OCI-LY7 (cell line): ENCODE data around the gene MAP6. TPM values are rescaled to one million over a fixed set of nuclear protein-coding genes. Genes with fewer than 3 reads are reported as not detected.

ENCODE experiments used
- BruUV-seq: library from RNA; stranded (reverse); fragments of 400-500 nt; replicated peaks from 2 replicates; lab custom pipeline; 2021; lab: Mats Ljungman, UMichigan
- CTCF ChIA-PET: fragments of 300-600 bp; sonication (Branson Sonifier 250); formaldehyde crosslinking; loops from one replicate; lab custom pipeline; 2022; ENCODE audit warnings: antibody characterized with exemption; ENCODE audit not compliant: unreplicated experiment; lab: Charles Lee
- POLR2A ChIA-PET: fragments of 300-600 bp; sonication (Branson Sonifier 250); formaldehyde crosslinking; loops from one replicate; lab custom pipeline; 2022; ENCODE audit warnings: antibody characterized with exemption; lab: Charles Lee
- DNase-seq: peaks from one replicate; pipeline ENCODE4 v3.0.0-alpha.2; 2015; ENCODE audit warnings: low spot score
- H2AFZ ChIP-seq: fragments of 200-600 bp; sonication (generic), shearing (Covaris generic); 2 replicates; pipeline ENCODE4 v1.6.1; 2014; ENCODE audit warnings: mild to moderate bottlenecking, antibody characterized with exemption, low read length, moderate library complexity
- H3K27ac ChIP-seq: fragments of 200-600 bp; sonication (generic); 2 replicates; pipeline ENCODE4 v1.5.1; 2014; ENCODE audit warnings: mixed run types, low read depth, mild to moderate bottlenecking, moderate library complexity, low read length, inconsistent platforms; ENCODE audit not compliant: poor library complexity, severe bottlenecking
- H3K36me3 ChIP-seq: fragments of 200-600 bp; sonication (generic); 2 replicates; pipeline ENCODE4 v1.6.1; 2014; ENCODE audit warnings: mild to moderate bottlenecking, antibody characterized with exemption, low read length, moderate library complexity, mixed read lengths; ENCODE audit not compliant: insufficient read depth
- H3K4me1 ChIP-seq: fragments of 200-600 bp; sonication (generic); 2 replicates; pipeline ENCODE4 v1.5.1; 2014; ENCODE audit warnings: mild to moderate bottlenecking, low read length; ENCODE audit not compliant: insufficient read depth, poor library complexity, severe bottlenecking
- H3K4me2 ChIP-seq: fragments of 200-600 bp; sonication (generic); 2 replicates; pipeline ENCODE4 v1.6.1; 2014; ENCODE audit warnings: mild to moderate bottlenecking, low read length
- H3K4me3 ChIP-seq: fragments of 200-600 bp; sonication (generic); 2 replicates; pipeline ENCODE4 v1.5.1; 2014; ENCODE audit warnings: mild to moderate bottlenecking, low read depth, low read length; ENCODE audit not compliant: poor library complexity, severe bottlenecking
- H3K79me2 ChIP-seq: fragments of 200-600 bp; sonication (generic); 2 replicates; pipeline ENCODE4 v1.6.1; 2016; ENCODE audit warnings: low read depth, mild to moderate bottlenecking, low read length, moderate library complexity, mixed read lengths; ENCODE audit not compliant: insufficient read depth
- H3K9me2 ChIP-seq: fragments of 200-600 bp; sonication (generic); 2 replicates; pipeline ENCODE4 v1.6.1; 2016; ENCODE audit warnings: mild to moderate bottlenecking, low read length, mixed read lengths; ENCODE audit not compliant: insufficient read depth
- H3K9me3 ChIP-seq: fragments of 200-600 bp; sonication (generic); 2 replicates; pipeline ENCODE4 v1.6.1; 2014; ENCODE audit warnings: mild to moderate bottlenecking, mixed run types, low read length, mixed read lengths
- H4K20me1 ChIP-seq: fragments of 200-600 bp; sonication (generic); 2 replicates; pipeline ENCODE4 v1.6.1; 2014; ENCODE audit warnings: mild to moderate bottlenecking, antibody characterized with exemption, low read length, moderate library complexity, mixed read lengths; ENCODE audit not compliant: insufficient read depth
- EZH2phosphoT487 ChIP-seq: fragments of 200-600 bp; sonication (generic); IDR thresholded peaks from 2 replicates; pipeline ENCODE4 v1.6.1; 2018; ENCODE audit warnings: low read depth, borderline replicate concordance, mild to moderate bottlenecking, mixed run types, antibody characterized with exemption, low read length, moderate library complexity, mixed read lengths
- intact Hi-C: fragments of 100-400 bp; cut with micrococcal nuclease; formaldehyde crosslinking; loops from one replicate; pipeline ENCODE4 v1.10.0; 2022; ENCODE audit not compliant: unreplicated experiment
- total RNA-seq, 2 experiments: library from RNA; depleted of rRNA in 1 of 2; stranded (reverse); fragments of >200 nt in 1 of 2; shearing (Covaris generic) in 1 of 2; gene quantifications; 2 replicates each; pipeline ENCODE4 v1.2.3, GENCODE V29; 2014 to 2022
- TF ChIP-seq, protein P1 (sequence below): fragments of 200-600 bp; sonication (generic); conservative IDR thresholded peaks from 2 replicates; pipeline ENCODE4 v1.5.1; 2014; ENCODE audit warnings: mild to moderate bottlenecking, antibody characterized with exemption, low read length, moderate library complexity, mixed read lengths

MAP6 gene
- total RNA-seq, 2 experiments from 2014 or later = not detected

DNA sequence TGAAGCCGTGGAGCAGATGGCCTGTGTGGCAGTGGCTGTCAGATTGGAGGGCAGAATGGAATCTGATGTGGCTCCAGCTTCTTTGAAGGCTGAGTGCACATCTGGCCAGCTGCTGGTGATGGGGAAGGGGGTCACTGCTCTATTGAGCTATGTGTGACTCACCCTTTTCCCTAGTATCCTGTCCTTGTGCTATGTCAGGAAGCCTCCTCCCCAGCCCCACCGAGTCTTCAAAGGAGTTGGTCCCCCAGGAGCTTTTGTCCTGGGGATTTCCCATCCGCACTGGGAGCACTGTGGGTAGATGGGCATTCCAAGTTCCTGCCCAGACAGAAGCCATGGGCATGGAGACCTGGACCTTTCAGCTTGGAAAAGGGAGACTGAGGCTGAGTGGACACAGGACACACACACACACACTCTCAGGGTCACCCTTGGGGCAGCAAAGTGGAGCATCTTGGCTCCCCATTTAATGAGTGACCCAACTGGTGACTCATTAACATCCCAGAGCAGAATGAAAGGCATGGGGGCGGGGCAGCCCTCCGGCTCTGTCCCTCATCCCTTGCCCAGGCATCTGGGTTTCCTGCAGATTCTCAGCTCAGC, 103.5 kb downstream of the MAP6 start:
- intact Hi-C loops = no loop called here
- TF ChIP-seq, protein P1, sequence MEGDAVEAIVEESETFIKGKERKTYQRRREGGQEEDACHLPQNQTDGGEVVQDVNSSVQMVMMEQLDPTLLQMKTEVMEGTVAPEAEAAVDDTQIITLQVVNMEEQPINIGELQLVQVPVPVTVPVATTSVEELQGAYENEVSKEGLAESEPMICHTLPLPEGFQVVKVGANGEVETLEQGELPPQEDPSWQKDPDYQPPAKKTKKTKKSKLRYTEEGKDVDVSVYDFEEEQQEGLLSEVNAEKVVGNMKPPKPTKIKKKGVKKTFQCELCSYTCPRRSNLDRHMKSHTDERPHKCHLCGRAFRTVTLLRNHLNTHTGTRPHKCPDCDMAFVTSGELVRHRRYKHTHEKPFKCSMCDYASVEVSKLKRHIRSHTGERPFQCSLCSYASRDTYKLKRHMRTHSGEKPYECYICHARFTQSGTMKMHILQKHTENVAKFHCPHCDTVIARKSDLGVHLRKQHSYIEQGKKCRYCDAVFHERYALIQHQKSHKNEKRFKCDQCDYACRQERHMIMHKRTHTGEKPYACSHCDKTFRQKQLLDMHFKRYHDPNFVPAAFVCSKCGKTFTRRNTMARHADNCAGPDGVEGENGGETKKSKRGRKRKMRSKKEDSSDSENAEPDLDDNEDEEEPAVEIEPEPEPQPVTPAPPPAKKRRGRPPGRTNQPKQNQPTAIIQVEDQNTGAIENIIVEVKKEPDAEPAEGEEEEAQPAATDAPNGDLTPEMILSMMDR = no peak
- TF ChIP-seq EZH2phosphoT487 = no peak
- H3K4me1 ChIP-seq = no peaks in the 10 kb centered on the region
- no peak overlapping the region for H3K4me2 ChIP-seq
- no peak overlapping the region for H3K27ac ChIP-seq
- ChIA-PET POLR2A (no interaction called here), CTCF (no interaction called here)
- no peaks in the 10 kb centered on the region for H3K9me2 ChIP-seq
- H4K20me1 ChIP-seq = no peaks in the 10 kb centered on the region
- no TSS peak for BruUV-seq
- no peaks in the 10 kb centered on the region for H3K9me3 ChIP-seq
- H3K4me3 ChIP-seq = no peak overlapping the region
- H3K79me2 ChIP-seq = no peaks in the 10 kb centered on the region
- no peaks in the 10 kb centered on the region for H3K36me3 ChIP-seq
- no peak for DNase-seq
- no peak overlapping the region for H2AFZ ChIP-seq

DNA sequence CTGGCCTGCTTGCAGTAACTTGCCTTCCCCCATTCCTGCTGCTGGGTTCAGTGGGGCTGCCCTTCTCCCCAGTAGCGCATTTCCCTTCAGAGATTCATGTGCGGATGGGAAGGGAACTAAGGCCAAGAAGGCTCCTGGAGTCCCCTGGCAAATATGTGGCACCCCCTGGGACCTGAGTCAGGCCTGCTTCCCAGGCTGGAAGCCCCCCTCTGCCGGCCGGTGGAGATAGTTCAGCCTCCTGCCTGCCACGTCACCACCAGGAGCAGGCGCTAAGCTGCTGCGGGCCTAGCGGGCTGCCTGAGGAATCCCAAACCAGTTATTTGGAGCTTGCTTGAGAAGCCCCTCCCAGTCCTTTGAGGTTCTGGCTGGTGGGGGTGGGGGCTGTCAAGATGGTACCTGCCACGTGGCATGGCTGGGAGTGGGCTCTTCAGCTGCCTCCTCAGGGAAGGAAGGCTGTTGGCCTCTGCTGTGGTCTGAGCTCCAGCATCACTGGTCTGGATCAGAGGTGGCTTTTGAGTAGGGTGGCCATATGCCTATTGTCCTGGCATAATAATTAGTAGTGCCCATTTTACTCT, 104.8 kb downstream of the MAP6 start:
- BruUV-seq = no TSS peak
- intact Hi-C loops = no loop called here
- Histone ChIP-seq H4K20me1 (no peaks in the 10 kb centered on the region), H3K4me1 (no peaks in the 10 kb centered on the region), H3K4me2 (no peak overlapping the region), H3K79me2 (no peaks in the 10 kb centered on the region), H3K9me2 (no peaks in the 10 kb centered on the region), H3K4me3 (no peak overlapping the region), H3K36me3 (no peaks in the 10 kb centered on the region), H3K27ac (no peak overlapping the region), H3K9me3 (no peaks in the 10 kb centered on the region), H2AFZ (no peak overlapping the region)
- ChIA-PET POLR2A (no interaction called here), CTCF (no interaction called here)
- DNase-seq = no peak
- no peak for TF ChIP-seq EZH2phosphoT487
- TF ChIP-seq, protein P1 = no peak

GRCh38 chr11:75563501-75563977, 105.3 kb downstream of the MAP6 start:
- H3K4me2 ChIP-seq = no peak overlapping the region
- no peaks in the 10 kb centered on the region for H4K20me1 ChIP-seq
- H2AFZ ChIP-seq = no peak overlapping the region
- ChIA-PET CTCF (no interaction called here), POLR2A (no interaction called here)
- BruUV-seq = no TSS peak
- H3K9me2 ChIP-seq = no peaks in the 10 kb centered on the region
- no peaks in the 10 kb centered on the region for H3K79me2 ChIP-seq
- intact Hi-C loops = no loop called here
- no peak for DNase-seq
- no peak overlapping the region for H3K27ac ChIP-seq
- no peak for TF ChIP-seq EZH2phosphoT487
- TF ChIP-seq, protein P1 = no peak
- no peaks in the 10 kb centered on the region for H3K36me3 ChIP-seq
- no peak overlapping the region for H3K4me3 ChIP-seq
- H3K9me3 ChIP-seq = no peaks in the 10 kb centered on the region
- H3K4me1 ChIP-seq = no peaks in the 10 kb centered on the region
